ENCODE data around the gene PSAPL1.

The PSAPL1 gene

DNA sequence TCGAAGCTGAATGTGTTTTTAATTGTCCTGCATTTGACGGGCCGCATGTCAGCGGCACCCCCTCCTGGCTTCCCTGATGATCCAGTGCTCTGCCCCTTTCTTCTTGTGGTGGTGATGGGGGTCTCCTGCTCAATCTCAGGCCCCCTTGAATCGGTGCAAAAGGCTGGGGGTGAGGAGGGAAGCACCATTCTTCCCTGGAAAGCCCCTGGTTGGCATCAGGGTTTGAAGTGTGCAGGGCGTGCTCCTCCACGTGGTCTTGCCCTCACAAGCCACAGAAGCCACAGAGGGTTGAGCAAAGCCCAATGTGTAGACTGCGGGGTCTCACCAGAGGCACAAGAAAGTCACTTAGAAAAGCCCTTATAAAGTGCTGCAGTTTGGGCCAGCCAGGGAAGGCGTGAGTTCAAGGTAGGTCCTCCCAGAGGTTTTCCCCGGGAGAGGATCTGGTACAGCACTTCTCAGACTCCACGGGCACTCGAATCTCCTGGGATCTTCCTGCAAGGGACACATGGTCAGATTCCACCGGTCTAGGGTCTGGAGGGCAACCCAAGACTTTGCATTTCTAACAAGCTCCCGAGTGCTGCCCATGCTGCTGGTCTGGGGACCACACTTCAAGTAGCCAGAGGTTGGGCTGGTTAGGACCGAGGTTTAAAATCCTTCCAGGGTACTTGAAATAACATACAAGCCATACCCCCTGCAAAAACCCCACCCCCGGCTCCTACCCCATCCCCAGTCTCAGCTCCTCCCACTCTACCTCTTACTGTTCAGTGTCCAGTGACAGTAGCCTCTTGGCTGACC is 35.1 kb downstream of the PSAPL1 start:
- no peak overlapping the region for H3K27ac Mint-ChIP-seq
- peaks cover 33 to 43% of the 10 kb centered on the region in 2 donors for H3K27me3 Mint-ChIP-seq
- no peak for ATAC-seq (replicated peaks)
- peaks cover 4 to 8% of the 10 kb centered on the region in 2 donors for H3K9me3 Mint-ChIP-seq
- no peak overlapping the region for H3K4me3 Mint-ChIP-seq
- no peak for DNase-seq
- no peaks in the 10 kb centered on the region for H3K36me3 Mint-ChIP-seq (ENCODE audit: insufficient read depth)
- peaks cover 0 to 2% of the 10 kb centered on the region in 2 donors for H3K4me1 Mint-ChIP-seq (ENCODE audit: low read depth in 2 of 2)

GRCh38 chr4:7398788-7399439 is 35.8 kb downstream of the PSAPL1 start:
- H3K36me3 Mint-ChIP-seq (ENCODE audit: insufficient read depth) = no peaks in the 10 kb centered on the region

GRCh38 chr4:7398104-7398423 is 36.7 kb downstream of the PSAPL1 start:
- no peak overlapping the region for H3K4me3 Mint-ChIP-seq
- H3K4me1 Mint-ChIP-seq (ENCODE audit: low read depth in 2 of 2) = peaks cover 0 to 2% of the 10 kb centered on the region in 2 donors
- DNase-seq (no peak), ATAC-seq (replicated peaks) (no peak)
- peaks cover 3 to 8% of the 10 kb centered on the region in 2 donors for H3K9me3 Mint-ChIP-seq
- no peaks in the 10 kb centered on the region for H3K36me3 Mint-ChIP-seq (ENCODE audit: insufficient read depth)
- peaks cover 46 to 49% of the 10 kb centered on the region in 2 donors for H3K27me3 Mint-ChIP-seq
- H3K27ac Mint-ChIP-seq = no peak overlapping the region

More at GRCh38 chr4:7398788-7399439, 35.8 kb downstream of the PSAPL1 start:
- DNase-seq (no peak), ATAC-seq (replicated peaks) (no peak)
- Mint-ChIP-seq H3K4me1 (ENCODE audit: low read depth in 2 of 2) (peaks cover 0 to 2% of the 10 kb centered on the region in 2 donors), H3K4me3 (no peak overlapping the region), H3K27me3 (peaks cover 38 to 41% of the 10 kb centered on the region in 2 donors), H3K27ac (no peak overlapping the region), H3K9me3 (peaks cover 3 to 8% of the 10 kb centered on the region in 2 donors)

GRCh38 chr4:7397206-7398103 is 37.3 kb downstream of the PSAPL1 start:
- H3K27me3 Mint-ChIP-seq = peaks cover 52 to 55% of the 10 kb centered on the region in 2 donors
- H3K27ac Mint-ChIP-seq = no peak overlapping the region
- H3K4me3 Mint-ChIP-seq = no peak overlapping the region
- peaks cover 0 to 2% of the 10 kb centered on the region in 2 donors for H3K4me1 Mint-ChIP-seq (ENCODE audit: low read depth in 2 of 2)
- no peak for DNase-seq
- H3K36me3 Mint-ChIP-seq (ENCODE audit: insufficient read depth) = no peaks in the 10 kb centered on the region
- no peak for ATAC-seq (replicated peaks)
- H3K9me3 Mint-ChIP-seq = peaks cover 3 to 8% of the 10 kb centered on the region in 2 donors

GRCh38 chr4:7396186-7396910 is 38.4 kb downstream of the PSAPL1 start:
- H3K27ac Mint-ChIP-seq = no peak overlapping the region
- no peaks in the 10 kb centered on the region for H3K36me3 Mint-ChIP-seq (ENCODE audit: insufficient read depth)
- peaks cover 58 to 64% of the 10 kb centered on the region in 2 donors for H3K27me3 Mint-ChIP-seq
- peaks cover 3 to 8% of the 10 kb centered on the region in 2 donors for H3K9me3 Mint-ChIP-seq
- H3K4me1 Mint-ChIP-seq (ENCODE audit: low read depth in 2 of 2) = peaks cover 0 to 2% of the 10 kb centered on the region in 2 donors
- no peak for DNase-seq
- H3K4me3 Mint-ChIP-seq = no peak overlapping the region
- no peak for ATAC-seq (replicated peaks)

- ATAC-seq (replicated peaks) (no peak), DNase-seq (no peak)
- Mint-ChIP-seq H3K4me3 (no peak overlapping the region), H3K9me3 (peaks cover 0 to 3% of the 10 kb centered on the region in 2 donors), H3K36me3 (ENCODE audit: insufficient read depth) (no peaks in the 10 kb centered on the region), H3K27me3 (peaks cover 51 to 64% of the 10 kb centered on the region in 2 donors), H3K4me1 (ENCODE audit: low read depth in 2 of 2) (peaks cover 0 to 2% of the 10 kb centered on the region in 2 donors), H3K27ac (no peak overlapping the region)
Measured at GRCh38 chr4:7395645-7396044, 39.1 kb downstream of the PSAPL1 start.

DNA sequence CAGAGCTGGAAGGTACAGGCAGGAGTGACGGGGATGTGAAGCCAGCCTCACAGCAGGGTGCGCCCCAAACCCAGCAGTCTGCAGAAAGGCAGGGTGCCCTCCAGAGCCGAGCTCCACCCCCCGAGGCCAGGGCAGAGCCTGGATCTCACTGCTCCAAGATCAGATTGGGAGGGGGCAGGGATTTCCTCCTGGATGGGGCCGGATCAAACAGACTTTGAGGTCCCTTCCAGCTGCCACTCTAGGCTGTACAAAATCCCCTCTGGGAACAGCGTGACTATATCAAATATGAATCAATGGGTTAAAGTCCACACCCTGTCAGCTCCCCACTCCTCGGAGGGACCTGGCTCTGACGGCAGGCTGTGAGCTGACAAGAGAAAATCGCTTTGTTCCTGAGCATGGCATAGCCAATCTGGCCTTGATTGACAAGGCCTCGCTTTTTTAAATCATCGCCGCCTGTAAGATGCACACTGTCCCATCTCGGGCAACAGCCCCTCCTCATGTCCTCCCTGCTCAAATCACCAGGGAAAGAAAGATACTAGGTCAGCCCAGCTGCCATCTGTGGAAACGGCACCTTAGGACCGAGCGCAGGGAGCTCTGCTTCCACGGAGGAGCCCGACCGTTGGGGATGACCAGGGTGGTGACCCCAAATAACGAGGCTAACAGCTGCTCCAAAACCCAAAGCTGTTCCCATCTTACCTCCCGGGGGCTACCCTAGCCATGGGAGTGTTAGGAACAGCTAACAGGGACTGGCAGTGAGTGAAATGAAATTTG is 39.9 kb downstream of the PSAPL1 start:
- H3K36me3 Mint-ChIP-seq (ENCODE audit: insufficient read depth) = no peaks in the 10 kb centered on the region
- H3K27me3 Mint-ChIP-seq = peaks cover 47 to 64% of the 10 kb centered on the region in 2 donors
- no peak overlapping the region for H3K4me3 Mint-ChIP-seq
- no peak for DNase-seq
- H3K4me1 Mint-ChIP-seq (ENCODE audit: low read depth in 2 of 2) = no peaks in the 10 kb centered on the region
- H3K27ac Mint-ChIP-seq = no peak overlapping the region
- ATAC-seq (replicated peaks) = no peak
- H3K9me3 Mint-ChIP-seq = no peaks in the 10 kb centered on the region

DNA sequence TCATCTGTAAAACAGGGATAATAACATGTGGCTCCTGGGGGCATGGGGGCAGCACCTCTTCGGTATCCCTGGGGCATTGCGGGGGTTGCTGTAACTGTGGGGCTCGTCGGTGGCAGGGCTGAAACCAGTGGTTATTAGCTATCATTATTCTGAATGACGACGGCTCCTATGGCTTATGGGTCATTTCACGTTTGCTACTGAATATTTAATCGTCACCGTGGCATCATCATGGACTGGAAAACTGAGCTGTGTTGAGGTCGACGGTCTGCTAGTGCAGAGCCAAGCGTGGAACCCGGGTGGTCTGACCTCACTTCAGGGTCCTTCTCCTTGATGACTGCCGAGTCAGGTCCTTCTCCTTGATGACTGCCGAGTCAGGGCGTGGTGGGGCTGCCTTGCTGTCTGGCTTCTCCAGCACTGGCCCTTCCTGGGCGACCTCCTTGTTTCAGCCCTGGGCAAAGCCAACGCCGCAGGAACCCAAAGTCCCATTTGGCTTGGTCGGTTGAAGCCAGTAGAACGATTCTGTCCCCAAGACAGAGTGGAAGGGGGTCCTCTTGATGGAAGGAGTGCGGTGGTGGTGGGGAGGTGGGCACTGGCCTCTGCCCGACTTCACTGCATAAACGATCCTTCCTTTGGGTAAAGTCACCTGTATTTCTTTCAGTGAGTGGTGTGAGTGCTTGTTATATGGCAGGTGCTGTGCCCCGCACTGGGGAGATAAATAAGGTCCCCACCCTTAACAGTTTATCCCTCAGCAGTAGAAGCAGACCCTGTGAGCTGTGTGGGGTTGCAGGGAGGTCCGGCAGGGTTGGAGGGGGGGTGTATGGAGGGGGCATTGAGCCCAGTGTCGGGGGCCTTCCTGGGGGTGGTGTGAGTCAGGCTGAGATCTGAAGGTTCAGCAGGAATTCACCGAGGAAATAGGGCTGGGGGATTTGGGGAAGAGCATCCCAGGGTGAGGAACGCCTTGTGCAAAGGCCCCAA is 40.8 kb downstream of the PSAPL1 start:
- ATAC-seq (replicated peaks) = no peak
- no peak overlapping the region for H3K4me3 Mint-ChIP-seq
- peaks cover 43 to 72% of the 10 kb centered on the region in 2 donors for H3K27me3 Mint-ChIP-seq
- H3K36me3 Mint-ChIP-seq (ENCODE audit: insufficient read depth) = no peaks in the 10 kb centered on the region
- no peak for DNase-seq
- no peaks in the 10 kb centered on the region for H3K9me3 Mint-ChIP-seq
- no peak overlapping the region for H3K27ac Mint-ChIP-seq
- no peaks in the 10 kb centered on the region for H3K4me1 Mint-ChIP-seq (ENCODE audit: low read depth in 2 of 2)

DNA sequence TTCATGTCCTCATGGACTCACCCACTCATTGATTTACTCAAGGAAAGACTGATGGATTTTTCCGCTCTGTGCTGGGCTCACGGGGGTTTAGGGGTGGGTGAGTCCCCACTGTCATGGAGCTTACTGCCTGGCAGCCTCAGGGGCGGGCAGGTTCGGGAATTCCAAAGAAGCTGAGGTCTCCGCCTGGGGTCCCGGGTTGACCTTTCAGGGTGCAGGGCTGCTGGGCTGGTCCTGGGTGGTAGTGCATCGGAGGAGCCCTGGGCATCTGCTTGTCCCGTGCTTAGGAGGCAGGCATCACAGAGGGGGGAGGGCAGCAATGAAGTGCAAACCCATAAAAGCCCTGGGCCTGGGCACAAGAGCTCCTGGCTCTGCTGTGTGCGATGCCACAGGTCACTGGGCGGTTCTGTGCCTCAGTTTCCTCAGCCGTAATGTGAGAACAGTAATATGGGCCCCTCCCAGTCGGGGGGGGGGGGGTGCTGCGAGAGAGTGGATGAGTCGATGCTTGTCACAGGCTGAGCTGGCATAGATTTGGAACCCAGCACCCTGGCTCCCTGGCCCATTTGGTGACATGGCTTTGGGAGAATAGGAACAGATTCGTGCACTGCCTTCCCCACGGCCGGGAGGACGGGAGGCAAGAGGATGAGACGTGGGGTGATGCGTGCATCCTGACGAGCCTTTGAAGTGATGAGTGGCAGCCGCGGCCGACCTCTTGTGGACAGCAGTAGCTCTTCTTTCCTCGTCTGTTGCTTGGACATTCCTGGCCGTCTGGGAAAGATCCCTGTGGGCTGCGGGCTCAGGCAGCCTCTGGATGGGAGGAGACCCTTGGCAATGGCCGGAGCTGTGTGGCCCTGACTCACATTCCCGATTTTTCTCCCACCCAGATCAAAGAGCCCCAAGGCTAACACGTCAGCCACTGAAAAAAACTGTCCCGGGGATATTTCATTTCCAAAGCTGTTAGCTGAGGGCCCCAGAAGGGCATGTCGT is 42.0 kb downstream of the PSAPL1 start:
- peaks cover 2 to 3% of the 10 kb centered on the region in 2 donors for H3K9me3 Mint-ChIP-seq
- ATAC-seq (replicated peaks) = no peak
- H3K4me1 Mint-ChIP-seq (ENCODE audit: low read depth in 2 of 2) = no peaks in the 10 kb centered on the region
- H3K36me3 Mint-ChIP-seq (ENCODE audit: insufficient read depth) = no peaks in the 10 kb centered on the region
- H3K27me3 Mint-ChIP-seq = peaks cover 33 to 68% of the 10 kb centered on the region in 2 donors
- no peak for DNase-seq
- no peak overlapping the region for H3K4me3 Mint-ChIP-seq
- no peak overlapping the region for H3K27ac Mint-ChIP-seq

DNA sequence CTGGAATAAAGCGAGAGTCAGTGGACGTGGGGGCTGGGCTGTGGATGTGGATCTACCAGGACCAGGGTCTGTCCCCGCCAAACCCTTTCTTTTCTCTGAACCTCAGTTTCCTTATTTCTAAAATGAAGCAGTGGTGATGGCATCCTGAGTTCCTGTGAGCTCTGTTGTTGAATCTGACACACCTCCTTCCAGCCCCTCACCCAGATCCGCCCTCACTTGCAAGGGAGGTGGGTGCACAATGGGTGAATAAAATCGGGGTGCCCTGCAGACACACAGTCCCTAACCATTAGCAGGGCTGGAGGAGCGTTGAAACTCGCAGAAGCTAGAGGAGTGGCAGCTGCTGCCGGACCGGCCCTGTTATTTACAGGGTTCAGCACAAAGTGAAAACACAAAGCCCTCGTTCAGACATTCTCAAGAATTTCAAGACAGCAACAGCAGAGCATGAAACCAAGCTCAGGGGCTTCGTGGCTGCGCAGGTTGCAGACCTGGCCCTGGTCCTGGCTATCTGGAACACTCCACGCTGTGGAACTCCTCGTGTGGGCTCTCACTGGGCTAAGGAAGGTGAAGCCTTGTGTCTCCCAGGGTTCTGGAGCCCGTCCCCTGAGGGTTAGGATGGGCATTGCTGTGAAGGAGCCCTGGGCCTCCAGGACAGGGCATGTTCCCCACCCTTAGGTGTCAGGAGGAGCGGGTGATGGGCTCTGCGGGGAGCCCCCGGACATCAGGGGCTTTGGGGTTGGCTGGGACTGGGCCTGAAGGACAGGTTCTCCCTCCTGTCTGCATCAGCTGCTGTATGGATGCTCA is 42.9 kb downstream of the PSAPL1 start:
- Mint-ChIP-seq H3K27ac (no peak overlapping the region), H3K4me3 (no peak overlapping the region), H3K4me1 (ENCODE audit: low read depth in 2 of 2) (no peaks in the 10 kb centered on the region), H3K36me3 (ENCODE audit: insufficient read depth) (no peaks in the 10 kb centered on the region), H3K27me3 (peaks cover 27 to 62% of the 10 kb centered on the region in 2 donors), H3K9me3 (peaks cover 3 to 8% of the 10 kb centered on the region in 2 donors)
- ATAC-seq (replicated peaks) (no peak), DNase-seq (no peak)
